ENCODE results near the gene ZSCAN5A.

- no peak for TF ChIP-seq POLR2A (IDR thresholded peaks at IDR 0.05)
- no peak for TF ChIP-seq CTCF (IDR thresholded peaks at IDR 0.05)
Observed at GRCh38 chr19:56209091-56209490, 105.5 kb downstream of the ZSCAN5A start.

Data from right lobe of liver (tissue), 4 donors.